ENCODE measurements around the gene ZNF853.
"Not testable (repeated sequence)": the region's sequence is repeated elsewhere in the genome, so short reads cannot be mapped to it uniquely, and the experiment has no call there.

The ZNF853 gene

GRCh38 chr7:6653071-6654003, 37.9 kb downstream of the ZNF853 start:
- no peak for DNase-seq

- DNase-seq = no peak
Observed at GRCh38 chr7:6654113-6654841, 38.9 kb downstream of the ZNF853 start.

- DNase-seq = no peak
Observed at GRCh38 chr7:6654842-6655610, 39.6 kb downstream of the ZNF853 start.

- no peak for DNase-seq
Observed at GRCh38 chr7:6655636-6656385, 40.4 kb downstream of the ZNF853 start.

- DNase-seq = no peak
Observed at GRCh38 chr7:6656413-6656812, 41.0 kb downstream of the ZNF853 start.

GRCh38 chr7:6658618-6659345, 43.4 kb downstream of the ZNF853 start:
- no peak for DNase-seq

GRCh38 chr7:6670851-6671250, 55.4 kb downstream of the ZNF853 start:
- not testable (repeated sequence) for DNase-seq

Measured in effector CD4-positive, alpha-beta T cell (primary cell).